Measurements from ENCODE around the gene ULK1. TPM values are rescaled to one million over a fixed set of nuclear protein-coding genes. Genes with fewer than 3 reads are reported as not detected.

The ULK1 gene
- total RNA-seq, 2 experiments from 2014 or later: 11.4 to 12.5 TPM

GRCh38 chr12:131894981-131895639 lies 688 bp downstream of the ULK1 start:
- peaks cover 12% of the 10 kb centered on the region for H3K4me1 Mint-ChIP-seq
- no peaks in the 10 kb centered on the region for H3K27me3 Mint-ChIP-seq
- peak overlapping the region; percentile 66 for H3K27ac Mint-ChIP-seq
- H3K9me3 Mint-ChIP-seq: no peaks in the 10 kb centered on the region
- H3K36me3 Mint-ChIP-seq: no peaks in the 10 kb centered on the region
- H3K4me3 Mint-ChIP-seq: peak overlapping the region; percentile 81
- DNase-seq: no peak

GRCh38 chr12:131895640-131896079 lies 1.2 kb downstream of the ULK1 start:
- peaks cover 12% of the 10 kb centered on the region for H3K4me1 Mint-ChIP-seq
- no peak for DNase-seq
- no peaks in the 10 kb centered on the region for H3K36me3 Mint-ChIP-seq
- no peaks in the 10 kb centered on the region for H3K9me3 Mint-ChIP-seq
- no peaks in the 10 kb centered on the region for H3K27me3 Mint-ChIP-seq
- H3K4me3 Mint-ChIP-seq: peak overlapping the region; percentile 81
- peak overlapping the region; percentile 66 for H3K27ac Mint-ChIP-seq

- no peak overlapping the region for H3K27ac Mint-ChIP-seq
- no peaks in the 10 kb centered on the region for H3K27me3 Mint-ChIP-seq
- H3K9me3 Mint-ChIP-seq: no peaks in the 10 kb centered on the region
- peaks cover 12% of the 10 kb centered on the region for H3K4me1 Mint-ChIP-seq
- H3K36me3 Mint-ChIP-seq: no peaks in the 10 kb centered on the region
- peak; percentile 76 for DNase-seq
- H3K4me3 Mint-ChIP-seq: peak overlapping the region; percentile 81
Measured at GRCh38 chr12:131896080-131896810, 1.8 kb downstream of the ULK1 start.

- no peak for DNase-seq
- no peaks in the 10 kb centered on the region for H3K36me3 Mint-ChIP-seq
- no peaks in the 10 kb centered on the region for H3K9me3 Mint-ChIP-seq
- peaks cover 12% of the 10 kb centered on the region for H3K4me1 Mint-ChIP-seq
- H3K4me3 Mint-ChIP-seq: peak overlapping the region; percentile 65
- no peaks in the 10 kb centered on the region for H3K27me3 Mint-ChIP-seq
- H3K27ac Mint-ChIP-seq: no peak overlapping the region
Measured at GRCh38 chr12:131896811-131897270, 2.4 kb downstream of the ULK1 start.

DNA sequence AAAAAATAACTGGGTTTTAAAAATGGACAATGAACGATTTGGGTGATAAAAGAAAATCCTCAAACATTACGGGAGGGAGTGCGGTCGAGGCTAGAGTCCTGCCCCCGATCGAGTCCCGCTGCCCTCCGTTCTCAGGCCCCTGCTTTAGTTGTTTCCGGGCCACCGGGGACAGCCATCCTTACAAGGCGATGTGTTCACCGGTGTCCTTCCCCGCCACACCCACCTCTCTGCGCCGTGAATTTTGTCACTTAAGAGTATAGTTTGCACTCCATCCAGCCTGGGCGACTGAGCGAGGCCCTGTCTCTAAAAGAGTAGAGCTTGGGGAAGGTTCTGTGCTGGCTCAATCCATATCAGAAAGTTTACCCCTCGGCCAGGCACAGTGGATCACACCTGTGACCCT lies 2.9 kb downstream of the ULK1 start:
- Mint-ChIP-seq H3K9me3 (no peaks in the 10 kb centered on the region), H3K27ac (no peak overlapping the region), H3K4me3 (no peak overlapping the region), H3K4me1 (peaks cover 12% of the 10 kb centered on the region), H3K36me3 (no peaks in the 10 kb centered on the region), H3K27me3 (no peaks in the 10 kb centered on the region)
- no peak for DNase-seq

- Mint-ChIP-seq H3K27ac (no peak overlapping the region), H3K27me3 (no peaks in the 10 kb centered on the region), H3K4me1 (peaks cover 12% of the 10 kb centered on the region), H3K4me3 (no peak overlapping the region), H3K36me3 (no peaks in the 10 kb centered on the region), H3K9me3 (no peaks in the 10 kb centered on the region)
- no peak for DNase-seq
Measured at GRCh38 chr12:131897875-131898274, 3.5 kb downstream of the ULK1 start.

DNA sequence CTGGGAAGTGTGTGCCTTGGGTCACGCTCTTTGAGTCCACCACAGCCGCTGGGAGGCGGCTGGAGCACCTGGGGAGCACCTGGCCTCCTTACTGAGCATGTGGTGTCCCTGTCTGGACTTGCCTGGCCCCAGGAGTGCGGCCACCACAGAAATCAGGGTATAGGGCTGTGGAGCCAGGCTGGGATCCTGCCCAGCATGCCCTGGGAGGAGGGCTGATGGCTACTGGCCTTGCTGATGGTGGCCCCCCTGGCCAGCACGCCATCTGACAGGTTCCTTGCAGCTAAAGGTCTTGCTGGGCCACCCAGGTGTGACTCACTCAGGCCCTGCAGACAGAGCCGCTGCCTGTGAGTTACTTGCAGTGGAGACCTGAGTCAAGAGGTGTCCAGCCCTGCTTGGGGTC lies 6.0 kb downstream of the ULK1 start:
- Mint-ChIP-seq H3K4me1 (peaks cover 13% of the 10 kb centered on the region), H3K36me3 (no peaks in the 10 kb centered on the region), H3K4me3 (no peak overlapping the region), H3K27me3 (no peaks in the 10 kb centered on the region), H3K9me3 (no peaks in the 10 kb centered on the region), H3K27ac (no peak overlapping the region)
- DNase-seq: no peak

DNA sequence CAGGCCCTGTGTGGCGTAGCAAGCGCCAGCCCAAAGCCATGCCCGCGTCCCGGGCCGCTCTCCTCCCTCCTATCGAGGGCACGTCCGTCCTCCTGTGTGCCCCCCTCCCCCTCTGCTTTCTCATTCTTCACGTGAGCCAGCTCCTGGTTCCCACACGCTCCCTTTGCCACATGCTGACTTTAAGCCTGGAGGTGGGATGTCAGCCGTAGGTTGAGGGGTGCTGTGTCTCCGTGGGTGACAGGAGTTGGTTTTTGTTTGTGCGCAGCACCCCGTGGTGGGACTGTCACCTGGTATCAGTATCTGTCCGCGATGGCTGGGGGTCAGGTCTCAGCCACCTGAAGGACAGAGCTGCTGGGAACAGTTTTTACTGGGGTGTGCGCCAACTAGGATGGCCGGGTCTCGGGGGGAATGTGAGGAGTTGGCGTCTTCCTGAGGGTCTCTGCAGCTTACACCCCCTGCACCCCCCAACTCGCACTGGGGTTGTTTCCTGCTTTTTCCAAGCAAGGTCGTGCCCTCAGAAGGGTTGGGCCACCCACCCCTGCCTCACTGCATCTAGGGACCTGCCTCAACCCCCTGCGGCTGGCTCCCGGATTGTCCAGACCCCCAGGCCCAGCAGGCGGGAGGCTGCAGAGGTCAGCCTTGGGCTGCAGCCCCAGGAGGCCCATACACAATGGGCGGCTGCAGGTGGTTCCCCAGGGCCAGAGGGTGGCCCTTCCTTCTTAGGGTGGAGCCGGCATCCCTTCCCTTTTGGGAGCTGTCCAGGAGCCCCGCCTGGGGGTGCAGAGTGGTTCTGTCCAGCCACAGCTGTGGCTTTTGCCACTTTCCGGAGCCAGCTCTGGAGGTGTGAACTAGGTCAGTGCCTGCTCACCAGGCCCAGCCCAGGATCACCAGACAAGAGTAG lies 7.3 kb downstream of the ULK1 start:
- no peaks in the 10 kb centered on the region for H3K27me3 Mint-ChIP-seq
- H3K27ac Mint-ChIP-seq: no peak overlapping the region
- no peak overlapping the region for H3K4me3 Mint-ChIP-seq
- DNase-seq: no peak
- H3K4me1 Mint-ChIP-seq: peaks cover 10% of the 10 kb centered on the region
- H3K36me3 Mint-ChIP-seq: no peaks in the 10 kb centered on the region
- no peaks in the 10 kb centered on the region for H3K9me3 Mint-ChIP-seq

- Mint-ChIP-seq H3K27me3 (no peaks in the 10 kb centered on the region), H3K9me3 (no peaks in the 10 kb centered on the region), H3K4me3 (no peak overlapping the region), H3K4me1 (peaks cover 9% of the 10 kb centered on the region), H3K27ac (no peak overlapping the region), H3K36me3 (no peaks in the 10 kb centered on the region)
- no peak for DNase-seq
Measured at GRCh38 chr12:131902332-131903241, 8.2 kb downstream of the ULK1 start.

GRCh38 chr12:131903270-131904255 lies 9.1 kb downstream of the ULK1 start:
- no peaks in the 10 kb centered on the region for H3K27me3 Mint-ChIP-seq
- DNase-seq: no peak
- no peaks in the 10 kb centered on the region for H3K36me3 Mint-ChIP-seq
- H3K4me1 Mint-ChIP-seq: peaks cover 5% of the 10 kb centered on the region
- no peaks in the 10 kb centered on the region for H3K9me3 Mint-ChIP-seq
- H3K4me3 Mint-ChIP-seq: no peak overlapping the region
- H3K27ac Mint-ChIP-seq: no peak overlapping the region

DNA sequence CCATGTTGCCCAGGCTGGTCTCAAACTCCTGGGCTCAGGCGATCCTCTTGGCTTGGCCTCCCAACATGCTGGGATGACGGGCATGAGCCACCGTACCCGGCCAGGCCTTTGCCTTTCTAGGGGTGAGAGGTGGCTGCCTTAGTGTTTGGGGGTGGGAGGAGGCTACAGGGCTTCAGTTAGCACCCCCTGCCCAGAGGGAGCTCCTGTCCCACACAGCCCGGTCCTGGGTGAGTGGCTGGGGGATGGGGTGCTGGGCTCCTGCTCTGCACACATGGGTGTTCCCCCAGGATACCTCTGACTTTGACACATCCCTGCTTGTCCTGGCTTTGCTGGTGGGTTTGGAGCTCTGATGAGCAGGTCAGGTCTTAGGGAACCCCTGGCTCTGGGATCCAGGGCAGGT lies 9.9 kb downstream of the ULK1 start:
- no peaks in the 10 kb centered on the region for H3K27me3 Mint-ChIP-seq
- H3K9me3 Mint-ChIP-seq: no peaks in the 10 kb centered on the region
- H3K4me1 Mint-ChIP-seq: peaks cover 5% of the 10 kb centered on the region
- no peaks in the 10 kb centered on the region for H3K36me3 Mint-ChIP-seq
- H3K27ac Mint-ChIP-seq: no peak overlapping the region
- no peak for DNase-seq
- no peak overlapping the region for H3K4me3 Mint-ChIP-seq

GRCh38 chr12:131905081-131905629 lies 10.7 kb downstream of the ULK1 start:
- Mint-ChIP-seq H3K27ac (no peak overlapping the region), H3K9me3 (no peaks in the 10 kb centered on the region), H3K27me3 (no peaks in the 10 kb centered on the region), H3K36me3 (no peaks in the 10 kb centered on the region), H3K4me1 (peaks cover 5% of the 10 kb centered on the region), H3K4me3 (no peak overlapping the region)
- DNase-seq: no peak

DNA sequence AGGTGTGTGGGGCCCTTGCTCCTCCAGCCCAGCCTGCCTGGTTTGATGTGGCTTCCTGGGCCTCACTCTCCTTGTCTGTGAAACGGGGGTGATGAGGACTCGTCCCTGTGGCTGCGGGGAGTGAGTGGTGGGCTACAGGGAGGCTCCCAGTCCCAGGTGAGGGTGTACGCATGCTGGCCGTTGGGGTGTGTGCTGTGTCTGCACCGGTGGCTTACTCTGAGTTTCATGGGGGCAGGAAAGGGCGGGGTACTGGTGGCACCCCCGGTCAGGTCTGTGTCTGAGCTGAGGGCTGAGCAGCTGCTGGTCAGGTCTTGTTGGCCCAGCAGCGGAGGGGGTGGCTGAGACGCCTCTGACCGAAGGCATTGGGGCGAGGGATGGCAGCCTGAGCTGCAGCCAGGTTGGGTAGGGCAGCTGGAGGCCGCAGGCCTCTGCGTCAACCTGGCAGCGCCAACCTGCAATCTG lies 11.2 kb downstream of the ULK1 start:
- no peaks in the 10 kb centered on the region for H3K27me3 Mint-ChIP-seq
- DNase-seq: no peak
- no peak overlapping the region for H3K27ac Mint-ChIP-seq
- no peaks in the 10 kb centered on the region for H3K36me3 Mint-ChIP-seq
- no peaks in the 10 kb centered on the region for H3K9me3 Mint-ChIP-seq
- no peak overlapping the region for H3K4me3 Mint-ChIP-seq
- peaks cover 5% of the 10 kb centered on the region for H3K4me1 Mint-ChIP-seq

All from activated naive CD8-positive, alpha-beta T cell treated with anti-CD3 and anti-CD28 coated beads for 36 hours (primary cell).